GM18498 (cell line): ENCODE results near the gene COL15A1.
"Not testable (repeated sequence)": the region's sequence is repeated elsewhere in the genome, so short reads cannot be mapped to it uniquely, and the experiment has no call there.

Experiments used
- ATAC-seq: cut with Tn5 transposase; IDR thresholded peaks from one replicate; pipeline ENCODE4 v1.9.1; 2021; ENCODE audit warnings: mild to moderate bottlenecking, moderate library complexity; ENCODE audit not compliant: unreplicated experiment

COL15A1 gene

DNA sequence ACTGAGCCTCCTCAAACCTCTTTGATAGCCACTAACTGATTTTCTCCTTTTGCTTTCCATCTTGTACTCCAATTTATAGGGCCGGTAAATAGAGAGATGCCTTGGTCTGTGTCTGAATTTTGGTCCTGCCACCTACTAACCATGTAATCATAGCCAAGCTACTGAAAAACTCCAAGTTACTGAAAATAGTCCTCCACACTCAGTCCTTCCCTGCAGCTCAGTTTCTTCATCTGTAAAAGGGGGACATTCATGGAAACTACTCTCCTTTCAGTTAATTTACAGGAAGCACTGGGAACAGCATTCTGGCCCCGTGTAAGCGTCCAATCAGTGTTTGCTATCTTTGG, 131.2 kb downstream of the COL15A1 start:
- no peak for ATAC-seq

- ATAC-seq: no peak
Measured at GRCh38 chr9:99075246-99075912, 131.7 kb downstream of the COL15A1 start.

- ATAC-seq: no peak
Measured at GRCh38 chr9:99076030-99076429, 132.3 kb downstream of the COL15A1 start.

GRCh38 chr9:99076483-99077171, 132.9 kb downstream of the COL15A1 start:
- no peak for ATAC-seq

- ATAC-seq: no peak
Measured at GRCh38 chr9:99078717-99079116, 135.0 kb downstream of the COL15A1 start.

DNA sequence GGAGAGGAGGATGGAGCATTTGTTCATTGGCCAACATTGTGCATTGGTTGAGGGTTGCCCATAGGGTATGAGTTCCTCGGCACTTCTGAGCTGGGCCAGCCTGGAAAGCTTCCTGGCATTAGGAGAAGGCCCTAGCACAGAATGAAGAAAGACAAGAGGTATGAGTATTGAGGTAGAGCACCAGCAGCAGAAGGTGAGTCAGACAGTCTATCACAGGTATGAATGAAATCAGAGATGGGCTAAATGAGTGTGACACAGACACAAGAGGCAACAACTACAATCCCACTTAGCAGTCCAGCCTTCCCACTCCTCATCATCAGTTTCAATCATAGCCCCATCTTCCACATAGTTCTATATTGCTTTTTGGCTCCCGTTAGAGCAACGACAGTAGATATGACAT, 135.8 kb downstream of the COL15A1 start:
- no peak for ATAC-seq

- no peak for ATAC-seq
Measured at GRCh38 chr9:99083051-99083450, 139.3 kb downstream of the COL15A1 start.

DNA sequence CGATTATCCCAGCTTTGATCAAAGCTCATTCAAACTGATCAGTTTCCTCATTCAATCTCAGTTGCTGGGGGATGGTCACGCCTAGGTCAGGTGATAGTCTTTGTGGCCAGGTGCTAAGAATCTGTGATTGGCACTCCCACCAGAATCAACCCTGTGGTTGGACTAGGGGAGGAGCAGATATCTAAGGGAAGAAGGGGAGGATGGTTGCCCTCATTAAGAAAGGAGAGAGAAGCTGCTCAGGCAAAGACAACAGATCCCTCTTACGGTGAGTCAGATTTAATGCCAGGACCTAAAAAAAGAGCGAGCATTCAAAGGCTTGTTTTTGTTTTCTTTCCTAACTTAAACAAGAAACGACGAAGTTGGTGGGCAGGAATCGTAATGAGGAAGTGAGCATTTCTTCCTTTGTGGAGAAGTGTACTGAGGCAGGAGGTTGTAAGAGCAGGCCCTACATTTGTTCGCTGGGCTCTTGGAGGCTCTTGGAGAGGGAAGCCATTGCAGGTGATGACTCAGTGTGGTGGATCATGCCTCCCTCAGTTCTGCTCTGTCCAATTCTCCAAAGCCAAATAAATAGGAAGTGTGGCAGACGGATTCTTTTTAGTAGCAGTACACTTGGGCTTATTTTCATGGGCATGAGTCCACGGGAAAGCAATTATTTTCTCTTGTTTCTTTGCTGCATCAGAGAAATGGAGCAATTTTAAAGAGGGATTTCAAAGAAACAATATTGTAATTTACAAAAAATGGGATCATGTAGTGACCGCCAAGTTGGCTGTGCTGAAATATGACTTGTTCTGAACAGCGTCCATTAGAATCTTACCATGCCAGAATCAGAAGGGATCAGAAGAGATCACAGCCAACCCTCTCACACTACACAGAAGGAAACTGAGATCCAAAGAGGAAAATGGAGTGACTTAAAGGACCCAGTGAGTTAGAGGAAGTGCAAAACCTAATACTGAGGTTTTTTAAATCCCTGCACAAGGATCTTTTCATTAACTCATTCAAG, 142.5 kb downstream of the COL15A1 start:
- ATAC-seq: no peak

DNA sequence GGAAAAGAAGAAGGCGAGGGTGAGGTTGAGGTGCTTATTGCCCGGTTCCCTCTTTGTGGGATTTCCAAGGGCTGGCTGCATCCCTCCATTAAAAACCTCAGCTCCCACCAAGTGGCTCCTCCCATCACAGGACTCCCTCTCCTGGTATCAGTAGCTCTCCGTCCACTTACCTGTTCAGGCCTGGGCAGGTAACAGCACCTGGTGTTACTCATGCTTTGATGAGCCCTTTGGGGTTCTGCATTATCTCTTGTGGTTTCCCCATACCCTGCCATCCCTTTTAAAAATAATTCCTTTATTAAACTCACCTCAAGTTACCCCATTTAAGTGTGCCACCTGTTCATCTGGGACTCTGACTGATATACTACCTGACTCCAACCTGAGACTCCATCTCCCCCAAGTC, 143.8 kb downstream of the COL15A1 start:
- ATAC-seq: no peak

- no peak for ATAC-seq
Measured at GRCh38 chr9:99090336-99091130, 146.8 kb downstream of the COL15A1 start.

DNA sequence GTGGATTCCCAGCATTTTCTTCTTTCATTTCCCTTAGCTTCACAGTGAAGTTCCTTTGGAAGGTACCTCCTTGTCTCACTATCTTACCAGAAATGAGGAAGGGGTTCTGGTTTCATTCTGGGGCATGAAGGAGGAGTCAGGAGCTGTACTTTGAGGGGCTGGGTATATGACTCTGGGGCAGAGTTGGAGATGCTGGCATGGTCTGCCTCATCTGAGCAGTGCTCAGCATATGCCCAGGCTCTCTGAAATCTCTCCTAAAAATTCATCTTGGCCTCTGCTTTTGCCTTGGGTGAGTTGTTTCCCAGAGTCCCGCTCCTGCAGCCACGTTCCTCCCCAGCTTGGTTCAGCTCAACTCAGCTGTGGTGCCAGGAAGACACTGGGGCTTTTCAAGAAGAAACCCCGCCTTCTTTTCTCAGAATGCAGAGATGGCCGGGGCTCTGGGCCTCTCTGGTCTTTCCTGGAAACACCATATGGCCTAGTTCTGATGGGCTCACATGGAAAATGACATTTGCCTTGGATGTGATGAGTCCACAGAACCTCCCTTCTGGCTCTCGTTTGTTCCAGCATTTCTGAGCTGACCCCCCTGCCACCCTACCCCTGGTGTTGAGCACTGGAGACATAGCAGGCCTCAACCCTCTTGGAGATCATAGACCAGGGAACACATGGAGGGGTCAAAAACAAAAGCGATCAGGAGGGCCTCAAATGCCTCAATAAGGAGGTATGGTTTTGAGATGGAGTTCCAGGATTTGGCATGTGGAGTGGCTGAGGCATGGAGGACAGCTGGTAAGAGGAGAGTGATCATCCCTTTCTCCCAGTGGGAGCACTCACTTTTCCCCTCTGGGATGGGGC, 149.2 kb downstream of the COL15A1 start:
- ATAC-seq: no peak

- ATAC-seq: no peak
Measured at GRCh38 chr9:99093492-99093791, 149.7 kb downstream of the COL15A1 start.

DNA sequence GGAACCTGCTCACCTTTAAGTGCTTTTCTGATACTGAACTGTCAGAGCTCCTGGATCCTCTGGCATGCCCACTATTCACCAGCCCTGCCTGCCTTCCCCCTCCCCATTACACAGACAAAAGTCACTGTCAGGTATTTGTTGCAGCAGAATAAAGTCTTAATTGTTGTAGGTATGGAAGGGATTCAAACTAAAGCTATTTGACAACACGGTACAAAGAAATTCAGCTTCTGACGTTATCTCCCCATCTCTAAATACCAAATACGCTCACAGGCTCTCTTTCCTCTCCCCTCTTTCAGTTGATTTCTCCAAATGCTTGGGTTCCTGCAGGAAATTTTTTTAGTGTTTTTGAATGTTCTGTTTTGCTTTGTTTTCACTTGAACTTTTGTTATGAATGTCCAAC, 151.9 kb downstream of the COL15A1 start:
- ATAC-seq: no peak

DNA sequence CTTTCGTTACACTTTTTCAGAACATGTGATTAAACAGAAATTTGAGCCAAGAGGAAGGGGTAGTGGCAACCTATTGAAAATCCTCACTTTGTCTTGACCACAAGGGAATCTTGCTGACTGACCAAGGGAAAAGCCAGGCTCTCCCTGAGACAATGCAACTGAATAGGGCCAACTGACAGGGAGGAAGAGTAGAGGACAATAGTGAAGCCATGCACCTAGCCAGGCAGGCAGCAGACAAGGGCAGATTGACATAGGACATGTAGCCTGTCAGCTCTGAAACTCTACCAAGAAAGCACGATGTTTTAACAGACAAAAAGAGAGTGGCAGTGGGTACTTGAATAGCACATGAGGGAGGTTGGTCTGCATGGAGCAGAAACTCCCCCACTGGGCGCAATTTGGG, 152.7 kb downstream of the COL15A1 start:
- no peak for ATAC-seq

DNA sequence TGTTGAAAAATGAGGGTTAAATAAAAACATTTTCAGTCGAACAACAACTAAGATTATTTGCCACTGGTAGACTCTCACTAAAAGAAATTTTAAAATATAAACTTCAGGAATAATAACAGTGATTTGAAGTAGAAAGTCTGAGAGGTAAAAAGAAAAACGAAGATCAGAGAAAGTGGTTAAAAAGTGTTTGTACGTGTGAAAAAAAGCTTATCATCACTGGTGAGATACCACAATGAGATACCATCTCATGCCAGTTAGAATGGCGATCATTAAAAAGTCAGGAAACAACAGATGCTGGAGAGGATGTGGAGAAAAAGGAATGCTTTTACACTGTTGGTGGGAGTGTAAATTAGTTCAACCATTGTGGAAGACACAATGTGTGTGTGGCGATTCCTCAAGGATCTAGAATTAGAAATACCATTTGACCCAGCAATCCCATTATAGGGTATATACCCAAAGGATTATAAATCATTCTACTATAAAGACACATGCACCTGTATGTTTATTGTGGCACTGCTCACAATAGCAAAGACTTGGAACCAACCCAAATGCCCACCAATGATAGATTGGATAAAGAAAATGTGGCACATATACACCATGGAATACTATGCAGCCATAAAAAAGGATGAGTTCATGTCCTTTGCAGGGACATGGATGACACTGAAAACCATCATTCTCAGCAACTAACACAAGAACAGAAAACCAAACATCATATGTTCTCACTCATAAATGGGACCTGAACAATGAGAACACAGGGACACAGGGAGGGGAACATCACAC, 156.3 kb downstream of the COL15A1 start:
- ATAC-seq: not testable (repeated sequence)

DNA sequence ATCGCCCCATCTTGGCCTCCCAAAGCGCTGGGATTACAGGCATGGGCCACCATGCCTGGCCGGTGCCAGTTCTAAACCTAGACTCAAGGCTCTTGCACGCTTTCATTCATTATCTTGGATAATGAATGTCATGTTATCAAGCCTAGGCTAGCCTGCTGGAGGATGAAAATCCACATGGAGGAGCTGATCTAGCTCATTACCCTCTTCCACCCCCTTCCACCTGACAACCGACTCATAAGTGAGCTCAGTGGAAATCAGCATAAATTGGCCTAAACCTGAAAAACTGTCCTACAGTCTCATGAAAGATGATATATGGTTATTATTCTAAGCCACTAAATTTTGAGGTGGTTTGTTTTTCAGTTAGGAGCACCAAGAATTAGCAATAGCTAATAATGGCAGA, 157.6 kb downstream of the COL15A1 start:
- ATAC-seq: no peak

DNA sequence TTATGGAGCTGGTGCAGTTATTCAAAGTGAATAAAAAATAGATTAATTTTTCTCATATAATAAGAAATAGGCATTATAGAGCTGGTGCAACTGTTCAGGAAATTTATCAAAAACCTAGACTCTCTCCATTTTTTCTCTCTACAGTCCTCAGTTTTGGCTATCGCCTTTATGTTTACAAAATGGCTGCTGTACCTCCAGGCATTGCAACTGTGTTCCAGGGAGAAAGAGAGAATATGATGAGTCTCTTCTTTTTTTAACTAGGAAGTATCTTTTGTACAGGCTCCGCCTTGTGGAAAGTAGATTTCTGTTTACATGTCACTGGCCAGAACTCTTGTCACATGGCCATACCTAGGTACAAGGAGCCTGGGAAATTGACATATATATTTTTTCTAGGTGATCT, 158.1 kb downstream of the COL15A1 start:
- no peak for ATAC-seq

DNA sequence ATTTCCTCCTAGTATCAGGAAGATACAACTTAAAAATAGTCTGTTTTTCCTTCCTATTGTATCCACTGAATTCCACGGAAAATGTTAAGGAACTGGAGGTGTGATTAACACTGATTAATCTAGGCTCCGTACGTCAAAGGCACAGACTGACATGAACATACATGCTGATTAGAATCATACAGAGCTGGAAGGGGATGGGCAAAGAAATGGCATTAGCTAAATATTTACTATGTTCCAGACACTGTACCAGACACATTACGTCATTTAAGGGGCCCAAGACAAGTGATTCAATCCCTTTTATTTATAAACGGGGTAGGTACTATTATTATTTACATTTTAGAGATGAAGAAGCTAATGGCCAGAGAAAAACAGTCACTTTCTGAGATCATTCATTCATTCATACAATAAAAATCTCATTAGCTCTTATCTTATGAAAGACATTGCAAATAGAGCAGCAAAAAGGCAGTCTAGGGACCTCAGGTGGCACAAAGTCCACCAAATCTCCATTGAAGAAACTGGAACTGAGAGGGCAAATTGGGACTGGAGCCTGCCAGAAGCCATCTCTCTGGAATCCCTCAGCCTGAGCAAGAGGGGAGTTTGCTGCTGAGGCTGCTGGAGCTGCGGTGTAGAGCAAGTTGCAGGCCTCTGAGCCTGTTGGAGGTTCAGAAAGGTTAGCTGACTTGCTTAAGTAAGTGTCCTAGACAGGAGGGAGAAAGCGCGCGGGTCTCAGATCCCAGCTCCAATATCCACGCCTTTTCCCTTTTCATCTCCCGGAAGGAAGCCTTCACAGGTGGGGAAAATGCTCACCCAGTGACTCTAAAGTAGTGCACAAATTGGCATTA, 159.6 kb downstream of the COL15A1 start:
- ATAC-seq: no peak
